Skin epidermis (tissue), 12 donors: Measurements from ENCODE around the gene HES4.
"Not testable (repeated sequence)": the region's sequence is repeated elsewhere in the genome, so short reads cannot be mapped to it uniquely, and the experiment has no call there.

Experiments
- H3K27ac ChIP-seq, 21 experiments: fragments of 200-600 bp; sonication (generic) in 11 of 21; one replicate each; pipeline ENCODE4 v1.5.0; 2020; ENCODE audit warnings: mild to moderate bottlenecking in 3 of 21, inconsistent platforms in 2 of 21, moderate library complexity in 2 of 21
- H3K4me3 ChIP-seq, 7 experiments: fragments of 200-600 bp; sonication (generic) in 2 of 7; one replicate each; pipeline ENCODE4 v1.5.0; 2020; ENCODE audit warnings: inconsistent platforms in 2 of 7, mild to moderate bottlenecking in 2 of 7, moderate library complexity in 1 of 7

The HES4 gene

GRCh38 chr1:983798-984475, 16.0 kb downstream of the HES4 start:
- no peak overlapping the region for H3K4me3 ChIP-seq
- no peak overlapping the region for H3K27ac ChIP-seq

- H3K27ac ChIP-seq, result no peak overlapping the region
Measured at GRCh38 chr1:982765-983436, 17.0 kb downstream of the HES4 start.

GRCh38 chr1:981955-982558, 17.8 kb downstream of the HES4 start, which contains the start of gene PERM1:
Gene PERM1, minus strand, starts transcription at chr1:982093. Its CDS starts 1,064 bp downstream, at chr1:981029.
- Histone ChIP-seq H3K4me3 (no peak within 1 kb of the TSS), H3K27ac (no peak within 1 kb of the TSS)

More at GRCh38 chr1:982765-983436, 17.0 kb downstream of the HES4 start:
- no peak overlapping the region for H3K4me3 ChIP-seq

- Histone ChIP-seq H3K27ac (no peak overlapping the region), H3K4me3 (no peak overlapping the region)
Measured at GRCh38 chr1:981491-981954, 18.4 kb downstream of the HES4 start.

GRCh38 chr1:980602-981395, 19.1 kb downstream of the HES4 start:
- Histone ChIP-seq H3K27ac (peak overlapping the region in 1 of 21 experiments; percentile 41), H3K4me3 (no peak overlapping the region)

GRCh38 chr1:980137-980571, 19.7 kb downstream of the HES4 start:
- Histone ChIP-seq H3K27ac (peak overlapping the region in 1 of 21 experiments; percentile 41), H3K4me3 (no peak overlapping the region)

GRCh38 chr1:979744-980072, 20.2 kb downstream of the HES4 start:
- Histone ChIP-seq H3K27ac (no peak overlapping the region), H3K4me3 (no peak overlapping the region)

GRCh38 chr1:978835-979743, 20.8 kb downstream of the HES4 start:
- Histone ChIP-seq H3K27ac (no peak overlapping the region), H3K4me3 (no peak overlapping the region)

GRCh38 chr1:978069-978834, 21.6 kb downstream of the HES4 start:
- Histone ChIP-seq H3K27ac (no peak overlapping the region), H3K4me3 (no peak overlapping the region)

- H3K4me3 ChIP-seq, H3K27ac ChIP-seq: not testable (repeated sequence)
Measured at GRCh38 chr1:976791-977190, 23.1 kb downstream of the HES4 start.

- Histone ChIP-seq H3K27ac (peak overlapping the region in 9 of 21 experiments; percentile 10 to 81 (median 45)), H3K4me3 (peak overlapping the region in 4 of 7 experiments; percentile 8 to 30 (median 20))
Measured at GRCh38 chr1:975896-976683, 23.8 kb downstream of the HES4 start.

GRCh38 chr1:975365-975764, 24.5 kb downstream of the HES4 start:
- Histone ChIP-seq H3K27ac (peak overlapping the region in 1 of 21 experiments; percentile 38), H3K4me3 (no peak overlapping the region)

- H3K27ac ChIP-seq, result no peak overlapping the region
Measured at GRCh38 chr1:974687-975328, 25.1 kb downstream of the HES4 start.

GRCh38 chr1:974293-974640, 25.6 kb downstream of the HES4 start:
- no peak overlapping the region for H3K4me3 ChIP-seq
- no peak overlapping the region for H3K27ac ChIP-seq

More at GRCh38 chr1:974687-975328, 25.1 kb downstream of the HES4 start:
- H3K4me3 ChIP-seq, result no peak overlapping the region

- Histone ChIP-seq H3K4me3 (no peak overlapping the region), H3K27ac (no peak overlapping the region)
Measured at GRCh38 chr1:973459-974292, 26.2 kb downstream of the HES4 start.

- no peak overlapping the region for H3K4me3 ChIP-seq
- no peak overlapping the region for H3K27ac ChIP-seq
Measured at GRCh38 chr1:972726-973458, 27.0 kb downstream of the HES4 start.
